ENCODE measurements around the gene EEF1G. TPM values are rescaled to one million over a fixed set of nuclear protein-coding genes. Genes with fewer than 3 reads are reported as not detected.

The EEF1G gene, protein sequence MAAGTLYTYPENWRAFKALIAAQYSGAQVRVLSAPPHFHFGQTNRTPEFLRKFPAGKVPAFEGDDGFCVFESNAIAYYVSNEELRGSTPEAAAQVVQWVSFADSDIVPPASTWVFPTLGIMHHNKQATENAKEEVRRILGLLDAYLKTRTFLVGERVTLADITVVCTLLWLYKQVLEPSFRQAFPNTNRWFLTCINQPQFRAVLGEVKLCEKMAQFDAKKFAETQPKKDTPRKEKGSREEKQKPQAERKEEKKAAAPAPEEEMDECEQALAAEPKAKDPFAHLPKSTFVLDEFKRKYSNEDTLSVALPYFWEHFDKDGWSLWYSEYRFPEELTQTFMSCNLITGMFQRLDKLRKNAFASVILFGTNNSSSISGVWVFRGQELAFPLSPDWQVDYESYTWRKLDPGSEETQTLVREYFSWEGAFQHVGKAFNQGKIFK
- 1,400 TPM for total RNA-seq

DNA sequence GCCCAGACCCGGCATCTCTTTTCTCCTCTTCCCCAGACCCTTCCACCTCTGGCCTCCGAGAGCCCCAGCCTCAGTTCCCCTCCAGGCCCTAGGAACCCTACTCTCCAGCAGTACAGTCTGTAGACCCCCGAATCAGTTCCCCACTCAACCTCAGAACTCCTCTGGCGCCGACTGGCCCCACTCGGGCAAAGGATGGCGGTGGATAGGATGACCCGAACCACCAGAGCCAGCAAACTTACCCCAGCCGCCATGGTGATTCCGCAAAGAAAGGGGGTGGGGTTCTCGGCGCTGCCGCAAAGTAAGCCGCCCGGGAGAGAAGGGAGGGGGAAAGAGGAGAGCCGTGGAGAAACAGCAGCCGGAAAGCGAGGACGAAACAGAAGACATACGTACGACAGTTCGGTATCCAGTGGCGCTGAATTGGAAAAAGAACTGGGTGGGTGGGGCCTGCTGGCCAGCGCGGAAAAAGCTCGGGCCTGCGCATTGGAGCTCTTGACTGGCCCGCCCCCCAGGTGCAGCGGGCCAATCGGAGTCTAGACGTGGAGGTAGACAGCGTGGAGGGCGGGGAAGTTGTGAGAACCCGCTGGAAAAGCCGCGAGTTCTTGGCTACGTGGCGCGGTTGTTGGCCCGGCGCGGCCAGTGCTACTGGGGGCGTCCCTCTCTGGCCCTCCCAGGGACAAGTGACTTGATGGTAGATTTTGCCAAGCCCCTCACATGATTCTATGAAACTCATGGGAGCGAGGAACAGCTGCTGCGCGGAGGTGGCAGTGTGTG, at the start of gene EEF1G:
Gene EEF1G (minus strand): TSS at position 300 of the 771 bp plus-strand sequence. CDS start 49 bp downstream, at position 251.

DNA sequence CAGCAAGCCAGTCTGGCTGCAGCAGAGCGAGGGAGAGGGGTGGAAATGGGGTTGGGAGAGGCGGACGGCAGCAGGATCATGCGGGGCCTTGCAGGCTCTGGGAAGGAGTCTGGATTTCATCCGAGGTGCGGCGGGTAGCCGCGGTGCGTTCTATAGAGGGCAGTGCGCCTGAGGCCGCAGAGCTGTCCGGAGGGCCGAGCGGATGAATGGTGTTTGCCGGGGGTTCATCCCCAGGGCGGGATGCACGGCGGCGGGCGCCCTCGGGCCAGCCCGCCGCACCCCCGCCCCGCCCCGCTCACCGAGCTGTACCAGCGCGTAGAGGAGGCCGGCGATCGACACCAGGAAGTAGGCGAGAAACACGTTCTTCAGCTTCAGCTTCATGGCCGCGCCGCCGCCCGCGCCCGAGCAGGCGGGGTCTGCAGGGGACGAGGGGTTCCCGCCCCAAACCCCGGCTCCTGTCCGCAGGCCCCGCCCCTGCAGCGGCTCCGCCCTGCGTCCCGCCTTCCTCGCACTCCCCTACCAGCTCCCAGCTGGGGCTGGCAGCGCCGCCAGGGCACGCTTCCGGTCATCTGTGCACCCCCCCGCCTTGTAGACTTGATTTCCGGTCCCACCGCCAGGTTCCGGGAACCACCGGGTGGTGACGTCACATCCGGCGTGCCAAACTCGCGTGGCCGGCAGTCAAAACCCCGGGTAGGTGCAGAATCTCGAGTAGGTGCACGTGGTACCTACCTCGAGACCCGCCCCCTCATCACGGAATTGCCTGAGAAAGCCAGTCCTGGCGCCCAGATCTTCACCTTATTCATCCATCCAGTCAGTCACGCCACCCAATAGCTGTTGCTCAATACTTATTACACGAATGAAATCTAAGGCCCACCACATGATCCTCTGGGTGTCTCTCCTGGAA, 48.1 kb upstream of the EEF1G start, which contains the start of gene B3GAT3:
Gene B3GAT3 (minus strand): TSS at position 420 of the 904 bp plus-strand sequence. CDS start 39 bp downstream, at position 381.

DNA sequence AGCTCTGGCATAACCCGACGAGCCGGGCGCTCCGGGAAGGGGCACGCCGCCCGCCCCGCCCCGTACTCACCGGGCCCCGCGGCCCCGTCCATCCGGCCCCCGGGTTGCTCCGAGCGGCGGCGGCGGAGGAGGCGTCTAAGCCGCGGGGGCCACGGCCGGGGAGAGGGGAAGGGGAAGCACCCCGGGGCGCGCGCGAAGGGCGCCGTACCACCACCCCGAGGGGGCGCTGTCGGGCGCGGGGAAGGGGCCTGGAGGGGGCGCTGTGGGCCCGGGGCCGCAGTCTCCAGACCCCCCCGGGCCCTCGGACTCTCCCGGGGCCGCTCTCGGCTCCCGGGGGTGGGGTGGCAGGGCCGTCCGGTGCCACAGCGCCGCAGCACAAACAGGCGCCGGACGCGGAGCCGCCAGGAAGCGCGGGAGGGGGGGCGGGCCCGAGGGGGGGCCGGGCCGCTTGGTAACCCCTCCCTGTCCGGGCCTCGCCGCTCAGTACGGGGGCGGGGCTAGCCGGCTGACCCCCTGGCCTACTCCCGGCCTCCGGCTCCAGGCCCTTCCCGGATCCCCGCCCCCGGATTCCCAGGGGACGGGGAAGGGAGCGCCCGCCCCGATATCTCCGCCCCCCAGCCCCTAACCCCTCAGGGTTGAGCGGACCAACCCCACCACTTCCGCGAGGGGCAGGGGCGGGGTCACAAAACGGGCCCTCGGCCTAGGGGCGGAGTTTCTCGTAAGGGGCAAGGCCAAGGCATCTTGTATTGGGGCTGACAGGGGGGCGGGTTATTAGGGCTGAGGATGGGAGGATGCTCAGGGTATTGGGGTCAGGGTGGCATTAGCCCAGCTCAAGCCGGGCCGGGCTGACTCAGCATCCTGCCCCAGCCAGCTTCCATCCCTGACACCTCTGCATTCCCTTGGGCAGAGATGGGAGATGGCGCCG, 38.9 kb upstream of the EEF1G start, which contains the start of the genes EML3 and ROM1:
Gene EML3 (minus strand): TSS at position 410 of the 925 bp plus-strand sequence. CDS start 318 bp downstream, at position 92.
Gene ROM1 (plus strand): TSS at position 892 of the 925 bp plus-strand sequence. CDS start 25 bp downstream, at position 917.

DNA sequence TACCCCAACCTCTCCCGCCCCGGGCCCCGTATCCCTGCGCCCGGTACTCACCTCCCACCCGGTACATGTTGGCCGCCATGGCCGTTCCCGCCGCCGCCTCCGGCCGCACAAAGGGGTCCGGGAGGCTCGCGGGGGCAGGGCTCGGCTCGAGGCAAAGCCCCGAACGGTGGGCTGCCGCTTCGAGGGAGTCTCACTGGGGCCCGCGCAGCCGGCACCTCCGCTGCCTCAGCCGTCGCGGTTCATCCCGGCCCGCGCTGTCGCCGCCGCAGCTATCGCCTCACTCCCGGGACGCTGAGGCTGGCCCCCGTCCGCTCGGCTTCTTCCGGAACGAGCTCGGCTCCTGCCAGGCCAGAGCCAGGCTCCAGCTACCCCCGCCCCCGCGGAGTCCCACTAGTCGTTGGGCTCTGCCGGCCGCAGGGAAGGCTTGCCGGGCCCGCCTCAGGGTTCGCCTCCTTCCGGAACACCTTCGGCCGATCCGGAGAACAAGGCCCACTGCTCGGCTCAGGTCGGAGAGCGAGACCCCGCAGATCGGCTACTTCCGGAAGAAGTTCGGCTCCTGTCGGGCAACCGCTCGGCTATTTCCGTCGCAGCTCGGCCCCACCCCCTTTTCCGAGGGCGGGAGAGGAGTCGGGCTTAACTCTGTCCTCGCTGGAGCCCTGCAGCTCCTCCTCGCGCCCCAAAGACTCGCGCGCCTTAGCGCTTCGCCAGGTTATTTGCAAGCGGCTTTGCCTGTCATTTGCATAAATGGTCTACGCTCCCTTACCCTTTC, 27.9 kb upstream of the EEF1G start, which contains the start of gene MTA2:
Gene MTA2 (minus strand): TSS at position 494 of the 769 bp plus-strand sequence. CDS start 415 bp downstream, at position 79.

DNA sequence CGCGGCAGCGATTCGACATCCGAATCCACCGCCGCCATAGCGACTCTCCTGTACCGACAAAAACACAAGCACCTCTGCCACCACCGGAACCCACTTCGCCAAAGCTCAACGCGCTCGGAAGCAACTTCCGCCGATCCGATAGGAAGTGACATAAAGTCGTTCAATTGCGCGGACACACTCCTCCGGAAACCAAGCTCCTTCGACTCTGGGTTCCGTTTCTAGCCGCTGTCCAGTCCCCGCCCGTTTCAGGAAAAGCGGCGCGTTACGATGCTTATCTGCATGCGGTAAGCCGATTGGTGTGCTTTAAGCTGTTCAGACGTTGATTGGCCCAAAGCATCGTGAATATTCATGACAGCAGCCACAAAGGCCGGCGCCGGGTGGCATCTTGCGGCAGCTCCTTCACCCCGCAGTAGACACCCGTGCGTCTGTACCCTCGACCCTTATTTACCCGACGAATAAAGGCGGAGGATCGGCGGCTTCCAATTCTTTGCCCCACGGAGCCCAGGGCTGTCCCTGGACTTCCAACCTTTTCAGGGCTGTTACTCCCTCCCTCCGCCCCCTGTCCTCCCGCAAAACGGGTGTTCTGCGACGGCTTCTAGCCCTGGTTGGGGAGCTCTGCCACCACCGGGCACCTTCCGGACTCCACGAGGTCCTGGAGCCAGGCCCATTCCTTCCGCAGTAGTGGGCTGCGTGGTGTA, 17.9 kb upstream of the EEF1G start, which contains the start of gene TUT1:
Gene TUT1 (minus strand): TSS at position 76 of the 698 bp plus-strand sequence. CDS start 38 bp downstream, at position 38.

DNA sequence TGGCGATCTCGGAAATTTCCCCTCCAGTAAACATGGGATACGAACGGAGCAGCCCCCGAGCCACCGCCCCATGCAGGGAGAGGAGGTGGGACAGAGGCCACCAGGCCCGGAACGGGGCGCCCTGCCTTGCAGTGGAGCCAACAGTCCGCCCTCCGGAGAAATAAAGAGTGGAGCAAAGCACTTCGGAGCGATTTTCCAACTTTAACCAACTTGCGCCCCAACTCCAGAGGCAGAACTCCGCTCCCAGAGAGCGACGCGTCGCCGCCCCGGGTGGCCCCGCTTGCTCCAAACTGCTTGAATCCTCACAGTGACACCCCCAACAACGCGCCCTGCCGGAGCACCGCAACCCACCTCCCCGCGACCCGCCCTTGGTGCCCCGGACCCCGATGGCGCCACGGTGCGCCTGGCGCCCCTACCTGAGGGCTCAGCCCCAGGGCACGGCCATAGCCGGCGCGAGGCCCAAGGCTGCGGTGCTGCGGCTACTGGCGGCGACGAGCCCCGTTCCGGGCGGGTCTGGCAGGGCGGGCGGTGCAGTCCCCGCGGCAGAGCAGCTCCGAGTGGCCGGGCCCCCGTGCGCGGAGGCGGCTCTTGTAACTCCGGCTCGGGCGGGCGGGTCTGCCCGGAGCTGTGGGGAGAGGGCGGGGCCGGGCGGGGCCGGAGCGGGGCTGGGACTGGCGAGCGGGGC, 27.3 kb downstream of the EEF1G start, which contains the start of gene AHNAK:
Gene AHNAK (minus strand): TSS at position 563 of the 685 bp plus-strand sequence. CDS start 10,708 bp downstream, outside the sequence.

Small RNA genes within 50 kb of the gene (small RNA-seq; reads per million reads assigned to genes)
- not detected for gene AP001458.1 (ENCODE audit: low replicate concordance)
- gene EEF1G (ENCODE audit: low replicate concordance): not detected
- not detected for gene MIR6747 (ENCODE audit: low replicate concordance)

Other genes with a start within 250 kb of the EEF1G start
- 52.9 TPM for gene ASRGL1, start 236.4 kb downstream of the EEF1G start, total RNA-seq
- not detected for gene SCGB1A1, start 154.9 kb downstream of the EEF1G start, total RNA-seq
- gene AHNAK, start 27.1 kb downstream of the EEF1G start, total RNA-seq: 13.5 TPM
- gene TUT1, start 17.6 kb upstream of the EEF1G start, total RNA-seq: 7.5 TPM
- gene MTA2, start 28.0 kb upstream of the EEF1G start, total RNA-seq: 139 TPM
- gene EML3, start 38.9 kb upstream of the EEF1G start, total RNA-seq: 5.9 TPM
- gene ROM1, start 39.4 kb upstream of the EEF1G start, total RNA-seq: 0.94 TPM
- gene B3GAT3, start 48.1 kb upstream of the EEF1G start, total RNA-seq: 22.5 TPM
- 64.8 TPM for gene GANAB, start 72.7 kb upstream of the EEF1G start, total RNA-seq
- 16.3 TPM for gene INTS5, start 79.4 kb upstream of the EEF1G start, total RNA-seq
- 19.7 TPM for gene C11orf98, start 91.3 kb upstream of the EEF1G start, total RNA-seq
- 8.8 TPM for gene CSKMT, start 91.4 kb upstream of the EEF1G start, total RNA-seq
- gene UQCC3, start 97.8 kb upstream of the EEF1G start, total RNA-seq: 4.1 TPM
- gene LBHD1, start 98.4 kb upstream of the EEF1G start, total RNA-seq: 5.6 TPM
- 85.1 TPM for gene UBXN1, start 105.2 kb upstream of the EEF1G start, total RNA-seq
- 0.31 TPM for gene LRRN4CL, start 115.6 kb upstream of the EEF1G start, total RNA-seq
- 102 TPM for gene BSCL2, start 133.5 kb upstream of the EEF1G start, total RNA-seq
- gene GNG3, start 133.8 kb upstream of the EEF1G start, total RNA-seq: 28.8 TPM
- gene HNRNPUL2, start 153.6 kb upstream of the EEF1G start, total RNA-seq: 30.0 TPM
- 28.2 TPM for gene TTC9C, start 154.6 kb upstream of the EEF1G start, total RNA-seq
- gene ZBTB3, start 180.3 kb upstream of the EEF1G start, total RNA-seq: 13.8 TPM
- gene POLR2G, start 187.7 kb upstream of the EEF1G start, total RNA-seq: 60.1 TPM
- gene TAF6L, start 197.5 kb upstream of the EEF1G start, total RNA-seq: 16.0 TPM
- gene TMEM179B, start 213.5 kb upstream of the EEF1G start, total RNA-seq: 22.8 TPM
- 15.7 TPM for gene TMEM223, start 218.1 kb upstream of the EEF1G start, total RNA-seq
- 33.2 TPM for gene NXF1, start 231.5 kb upstream of the EEF1G start, total RNA-seq

Data from parietal lobe (tissue), 2 donors.